HG02885 (cell line): Measurements from ENCODE around the gene AFF1.
"Not testable (repeated sequence)": the region's sequence is repeated elsewhere in the genome, so short reads cannot be mapped to it uniquely, and the experiment has no call there.

ENCODE experiments used
- ATAC-seq: cut with Tn5 transposase; IDR thresholded peaks from one replicate; pipeline ENCODE4 v1.9.1; 2021; ENCODE audit warnings: mild to moderate bottlenecking; ENCODE audit not compliant: unreplicated experiment, poor library complexity

AFF1 gene

DNA sequence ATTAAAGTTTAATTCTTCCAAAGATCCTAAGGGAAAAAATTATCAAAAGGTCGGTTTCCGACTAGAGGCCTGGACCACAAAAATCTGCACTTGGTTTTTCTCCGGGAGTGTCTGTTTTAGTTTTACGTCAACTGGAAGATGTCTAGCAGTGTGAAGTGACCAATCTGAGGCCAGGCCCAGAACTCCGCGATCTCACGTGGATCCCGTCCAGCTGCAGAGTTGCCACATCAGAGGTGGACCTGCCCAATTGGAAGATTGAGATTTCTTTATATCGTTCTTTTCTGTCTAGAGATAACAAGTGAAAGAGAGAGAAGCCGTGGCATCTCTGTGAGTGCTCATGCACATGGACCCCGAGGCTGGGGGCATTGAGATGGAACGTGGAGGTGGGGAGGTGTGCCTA, 115.8 kb downstream of the AFF1 start:
- ATAC-seq = no peak

DNA sequence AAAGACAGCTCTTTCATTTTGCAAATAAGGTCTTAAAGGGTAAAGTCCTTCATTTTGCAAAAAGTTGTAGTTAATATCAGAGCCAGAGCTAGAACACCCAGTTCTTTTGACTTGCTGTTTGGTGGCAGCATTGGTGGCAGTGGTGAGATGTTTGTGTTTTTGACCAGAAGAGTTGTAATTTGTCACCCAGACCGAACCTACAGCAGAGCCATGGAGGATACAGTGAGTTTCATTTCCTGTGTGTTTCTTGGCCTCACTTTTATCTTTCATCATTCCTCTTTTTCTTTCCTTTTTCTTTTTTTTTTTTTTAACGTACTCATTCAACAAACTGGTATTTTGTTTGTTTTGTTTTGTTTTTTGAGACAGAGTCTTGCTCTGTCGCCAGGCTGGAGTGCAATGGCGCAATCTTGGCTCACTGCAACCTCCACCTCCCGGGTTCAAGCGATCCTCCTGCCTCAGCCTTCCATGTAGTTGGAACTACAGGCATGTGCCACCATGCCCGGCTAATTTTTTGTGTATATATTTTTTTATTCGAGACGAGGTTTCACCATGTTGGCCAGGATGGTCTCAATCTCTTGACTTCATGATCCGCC, 116.4 kb downstream of the AFF1 start:
- ATAC-seq = no peak

- no peak for ATAC-seq
Observed at GRCh38 chr4:87052615-87053014, 117.8 kb downstream of the AFF1 start.

DNA sequence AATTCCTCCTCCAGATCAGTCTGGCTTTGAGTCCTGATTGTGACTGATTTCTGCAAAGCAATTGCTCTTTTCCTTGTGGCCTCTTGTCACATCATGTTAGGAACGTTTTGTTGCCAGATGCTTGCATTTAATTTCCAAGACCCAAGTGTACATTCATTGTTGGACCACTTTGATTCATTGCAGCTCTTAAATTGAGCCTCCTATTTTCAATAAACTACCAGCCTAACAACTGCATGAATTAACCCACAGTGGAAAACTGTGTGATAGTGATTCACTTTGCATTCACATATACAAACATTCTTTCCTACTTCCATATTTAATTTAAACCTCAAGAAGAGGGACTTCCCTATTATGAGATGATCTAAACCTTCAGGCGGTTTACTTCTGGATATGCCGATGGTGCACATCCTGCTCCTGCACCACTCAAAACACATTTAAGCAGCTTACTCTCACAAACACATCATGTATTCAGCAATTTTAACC, 118.4 kb downstream of the AFF1 start:
- no peak for ATAC-seq

GRCh38 chr4:87053802-87054767, 119.3 kb downstream of the AFF1 start:
- peak; percentile 54 for ATAC-seq

- ATAC-seq = no peak
Observed at GRCh38 chr4:87054900-87055299, 120.1 kb downstream of the AFF1 start.

DNA sequence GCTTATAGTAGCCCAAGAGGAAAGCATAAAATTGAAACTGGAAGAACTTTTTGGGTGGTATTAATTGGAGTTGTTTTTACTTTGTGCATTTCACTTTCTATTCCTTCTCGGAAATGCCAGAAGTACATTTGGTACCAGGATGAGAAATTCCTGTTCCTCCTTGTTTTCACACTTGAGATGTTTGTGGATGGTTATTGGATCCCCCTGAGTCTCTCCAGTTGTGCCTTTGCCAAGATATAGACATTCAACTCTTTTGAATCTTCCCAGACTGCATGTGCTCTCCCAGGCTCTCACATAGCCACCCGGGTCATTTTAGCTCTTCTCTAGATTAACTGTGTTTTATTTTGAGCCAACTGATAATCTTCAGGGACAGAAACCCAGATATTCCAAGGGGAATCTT, 120.5 kb downstream of the AFF1 start:
- ATAC-seq = no peak

GRCh38 chr4:87056881-87057280, 122.1 kb downstream of the AFF1 start:
- no peak for ATAC-seq

- ATAC-seq = no peak
Observed at GRCh38 chr4:87057835-87058355, 123.1 kb downstream of the AFF1 start.

GRCh38 chr4:87058356-87059073, 123.7 kb downstream of the AFF1 start:
- ATAC-seq = peak; percentile 56

GRCh38 chr4:87060957-87061356, 126.1 kb downstream of the AFF1 start:
- no peak for ATAC-seq

GRCh38 chr4:87065021-87065420, 130.2 kb downstream of the AFF1 start:
- ATAC-seq = no peak

GRCh38 chr4:87066403-87067123, 131.8 kb downstream of the AFF1 start:
- ATAC-seq = no peak

GRCh38 chr4:87067124-87067885, 132.5 kb downstream of the AFF1 start:
- no peak for ATAC-seq

GRCh38 chr4:87068583-87069021, 133.8 kb downstream of the AFF1 start:
- ATAC-seq = no peak

DNA sequence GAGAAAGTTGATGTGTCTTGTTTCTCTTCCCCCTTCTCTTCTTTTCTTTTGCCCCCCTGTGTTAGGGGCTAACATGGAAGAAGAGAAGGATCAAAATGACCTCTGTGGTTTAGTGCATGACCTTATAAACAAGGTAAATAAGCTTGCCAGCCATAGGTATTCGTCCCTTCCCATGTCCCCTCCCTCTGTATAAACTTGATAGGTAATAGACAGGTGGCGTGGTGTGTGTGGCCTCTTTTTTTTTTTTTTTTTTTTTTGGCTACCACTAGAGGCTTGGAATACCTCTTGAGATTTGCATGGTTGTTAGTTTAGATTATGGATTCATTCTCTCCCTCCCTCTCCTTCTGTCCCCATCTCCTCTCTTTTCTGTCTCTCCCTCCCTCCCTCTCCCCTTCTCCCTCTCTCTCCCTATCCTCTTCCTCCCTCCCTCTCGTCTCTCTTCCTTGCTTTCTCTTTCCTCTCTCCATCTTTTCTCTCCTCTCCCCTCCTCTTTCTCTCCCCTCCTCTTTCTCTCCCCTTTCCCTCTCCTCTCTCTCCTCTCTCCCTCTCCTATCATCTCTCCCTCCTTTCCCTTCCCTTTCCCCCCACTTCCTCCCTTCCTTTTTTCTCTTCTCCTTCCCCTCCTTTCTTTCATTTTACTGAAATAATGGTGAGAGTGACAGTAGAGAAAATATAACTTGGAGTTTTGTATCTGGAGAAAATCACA, 134.4 kb downstream of the AFF1 start:
- ATAC-seq = no peak

GRCh38 chr4:87071401-87071800, 136.6 kb downstream of the AFF1 start:
- no peak for ATAC-seq

- not testable (repeated sequence) for ATAC-seq
Observed at GRCh38 chr4:87072545-87072944, 137.7 kb downstream of the AFF1 start.
